ENCODE data around the gene NHS. TPM values are rescaled to one million over a fixed set of nuclear protein-coding genes. Genes with fewer than 3 reads are reported as not detected.
A peak's percentile ranks its signal among the peaks of the same experiment; 100 is the strongest.

The NHS gene
- total and polyA plus RNA-seq, 8 donors: 0.19 to 1.7 (median 0.54) TPM

GRCh38 chrX:17554914-17555313 is 179.9 kb downstream of the NHS start:
- DNase-seq (no peak), ATAC-seq (no peak), FAIRE-seq (no peak)
- H3K36me3 ChIP-seq: no peaks in the 10 kb centered on the region
- intact Hi-C loops (cut with DNase I): no loop called here
- no peak overlapping the region for H3K27ac ChIP-seq
- no peaks in the 10 kb centered on the region for H3K4me1 ChIP-seq
- H3K9me3 ChIP-seq: no peaks in the 10 kb centered on the region
- TF ChIP-seq, protein P1, sequence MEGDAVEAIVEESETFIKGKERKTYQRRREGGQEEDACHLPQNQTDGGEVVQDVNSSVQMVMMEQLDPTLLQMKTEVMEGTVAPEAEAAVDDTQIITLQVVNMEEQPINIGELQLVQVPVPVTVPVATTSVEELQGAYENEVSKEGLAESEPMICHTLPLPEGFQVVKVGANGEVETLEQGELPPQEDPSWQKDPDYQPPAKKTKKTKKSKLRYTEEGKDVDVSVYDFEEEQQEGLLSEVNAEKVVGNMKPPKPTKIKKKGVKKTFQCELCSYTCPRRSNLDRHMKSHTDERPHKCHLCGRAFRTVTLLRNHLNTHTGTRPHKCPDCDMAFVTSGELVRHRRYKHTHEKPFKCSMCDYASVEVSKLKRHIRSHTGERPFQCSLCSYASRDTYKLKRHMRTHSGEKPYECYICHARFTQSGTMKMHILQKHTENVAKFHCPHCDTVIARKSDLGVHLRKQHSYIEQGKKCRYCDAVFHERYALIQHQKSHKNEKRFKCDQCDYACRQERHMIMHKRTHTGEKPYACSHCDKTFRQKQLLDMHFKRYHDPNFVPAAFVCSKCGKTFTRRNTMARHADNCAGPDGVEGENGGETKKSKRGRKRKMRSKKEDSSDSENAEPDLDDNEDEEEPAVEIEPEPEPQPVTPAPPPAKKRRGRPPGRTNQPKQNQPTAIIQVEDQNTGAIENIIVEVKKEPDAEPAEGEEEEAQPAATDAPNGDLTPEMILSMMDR (IDR thresholded peaks at IDR 0.05): no peak
- H3K4me3 ChIP-seq: no peak overlapping the region
- WGBS, 2 donors: 73 to 91% methylated on average over 5 of the region's 5 CpGs
- H3K27me3 ChIP-seq: peaks cover 0 to 8% (median 0%) of the 10 kb centered on the region in 4 donors

DNA sequence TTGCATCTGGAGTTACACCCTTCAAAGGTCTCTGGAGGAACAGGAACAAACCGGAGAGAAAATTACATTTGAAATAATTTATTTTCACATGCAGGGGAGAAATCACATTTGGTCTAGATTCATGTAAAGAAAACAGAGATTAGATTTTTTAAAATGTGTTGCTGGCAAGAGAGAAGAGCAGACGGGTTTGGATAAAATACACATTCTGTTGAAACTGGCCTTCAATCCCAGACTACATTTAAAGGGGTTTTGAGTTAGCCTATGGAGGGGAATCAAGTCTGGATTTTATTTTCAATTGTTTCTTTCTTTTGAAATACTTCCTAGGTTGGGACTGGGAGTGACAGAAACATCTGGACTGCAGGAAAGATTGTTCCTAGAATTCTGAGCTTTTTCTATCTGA is 180.8 kb downstream of the NHS start:
- Histone ChIP-seq H3K4me3 (no peak overlapping the region), H3K4me1 (no peaks in the 10 kb centered on the region), H3K36me3 (no peaks in the 10 kb centered on the region), H3K9me3 (no peaks in the 10 kb centered on the region), H3K27ac (no peak overlapping the region), H3K27me3 (peaks cover 0 to 1% (median 0%) of the 10 kb centered on the region in 4 donors)
- 52 to 61% methylated on average over 2 of the region's 2 CpGs for WGBS, 2 donors
- intact Hi-C loops (cut with DNase I): no loop called here
- ATAC-seq (no peak), DNase-seq (no peak), FAIRE-seq (no peak)
- TF ChIP-seq, protein P1 (IDR thresholded peaks at IDR 0.05): no peak

- FAIRE-seq (peak; percentile 61), DNase-seq (peak in 3 of 6 donors; percentile 6 to 33 (median 22)), ATAC-seq (peak in 3 of 4 donors; percentile 81 to 93 (median 84))
- Histone ChIP-seq H3K9me3 (no peaks in the 10 kb centered on the region), H3K27me3 (no peaks in the 10 kb centered on the region), H3K4me1 (no peaks in the 10 kb centered on the region), H3K4me3 (no peak overlapping the region), H3K27ac (no peak overlapping the region), H3K36me3 (no peaks in the 10 kb centered on the region)
- TF ChIP-seq, protein P1 (IDR thresholded peaks at IDR 0.05): no peak
- WGBS, 2 donors: 33 to 40% methylated on average over 8 of the region's 8 CpGs
- intact Hi-C loops (cut with DNase I): no loop called here
These were observed 184.9 kb downstream of the NHS start for GRCh38 chrX:17559728-17560379.

DNA sequence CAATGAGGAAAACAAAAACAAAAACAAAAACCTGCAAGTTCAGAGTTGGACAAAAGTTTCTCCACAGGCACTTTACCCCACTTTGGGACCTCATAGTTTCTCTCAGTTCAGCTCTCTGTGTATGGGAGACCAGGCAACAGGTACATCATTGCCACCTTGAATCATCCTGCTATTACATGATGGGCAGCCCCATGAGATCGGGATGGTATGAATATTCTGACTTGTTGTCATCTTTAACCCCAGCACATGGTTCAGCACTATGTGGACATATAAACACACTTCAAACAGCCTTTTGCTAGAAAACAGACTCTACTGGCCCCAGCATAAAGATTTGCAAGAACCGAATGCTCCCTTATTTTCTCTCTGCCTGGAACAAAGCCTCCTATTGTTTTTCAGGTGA is 185.4 kb downstream of the NHS start:
- peak in 1 of 4 donors; percentile 11 for ATAC-seq
- Histone ChIP-seq H3K27me3 (no peaks in the 10 kb centered on the region), H3K36me3 (no peaks in the 10 kb centered on the region), H3K27ac (no peak overlapping the region), H3K9me3 (no peaks in the 10 kb centered on the region), H3K4me1 (no peaks in the 10 kb centered on the region), H3K4me3 (no peak overlapping the region)
- intact Hi-C loops (cut with DNase I): no loop called here
- TF ChIP-seq, protein P1 (IDR thresholded peaks at IDR 0.05): no peak
- FAIRE-seq: no peak
- WGBS, 2 donors: 58 to 69% methylated on average over 2 of the region's 2 CpGs
- no peak for DNase-seq

GRCh38 chrX:17563076-17563475 is 188.1 kb downstream of the NHS start:
- H3K9me3 ChIP-seq: no peaks in the 10 kb centered on the region

More at GRCh38 chrX:17563076-17563475, 188.1 kb downstream of the NHS start:
- intact Hi-C loops (cut with DNase I): no loop called here
- WGBS, 2 donors: 82 to 87% methylated on average over 2 of the region's 2 CpGs
- Histone ChIP-seq H3K4me1 (no peaks in the 10 kb centered on the region), H3K4me3 (no peak overlapping the region), H3K27ac (no peak overlapping the region), H3K27me3 (peaks cover 0 to 3% (median 0%) of the 10 kb centered on the region in 4 donors), H3K36me3 (no peaks in the 10 kb centered on the region)
- TF ChIP-seq, protein P1 (IDR thresholded peaks at IDR 0.05): no peak
- no peak for ATAC-seq
- FAIRE-seq: no peak
- no peak for DNase-seq

Measured in pancreas (tissue), 10 donors.